Activated CD4-positive, alpha-beta T cell treated with anti-CD3 and anti-CD28 coated beads, Interleukin-2, amount 50 U/mL, for 16 hours (primary cell): Measurements from ENCODE around the gene ZNF574.

Source experiments
- DNase-seq: peaks from one replicate; pipeline ENCODE4 v3.0.0-alpha.2; 2020

Gene ZNF574

GRCh38 chr19:42129399-42130253 is 53.7 kb downstream of the ZNF574 start:
- no peak for DNase-seq

DNA sequence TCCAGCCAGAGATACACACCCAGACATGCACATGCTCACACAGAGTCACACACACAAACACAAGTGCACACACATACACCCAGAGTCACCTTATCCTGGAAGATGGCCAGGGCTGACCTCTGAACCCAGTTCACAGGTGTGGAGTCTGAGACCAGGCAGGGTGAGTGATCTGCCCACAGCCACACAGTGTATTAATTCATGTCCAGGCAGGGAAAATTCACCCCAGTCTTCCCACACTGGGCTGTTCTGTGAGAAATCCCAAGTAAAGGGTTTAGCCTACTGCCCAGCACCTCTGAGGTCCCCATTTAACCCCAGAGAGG is 54.2 kb downstream of the ZNF574 start:
- DNase-seq: no peak
